K562 (cell line): ENCODE measurements around the gene PODXL. TPM values are rescaled to one million over a fixed set of nuclear protein-coding genes. Genes with fewer than 3 reads are reported as not detected.

Experiments
- ATAC-seq: fragments of 200-7000 bp; cut with Tn5 transposase; 3 replicates; pipeline ENCODE4 v1.9.1; 2020; ENCODE audit warnings: moderate library complexity
- BruUV-seq: library from RNA; stranded (reverse); fragments of 400-500 nt; replicated peaks from 2 replicates; lab custom pipeline; 2021; lab: Mats Ljungman, UMichigan
- CTCF ChIA-PET: fragments of 300-600 bp; formaldehyde crosslinking; extraction: SDS; loops from one replicate; lab custom pipeline; 2021; ENCODE audit warnings: low intra/inter-chr PET ratio; lab: Yijun Ruan, JAX
- POLR2A ChIA-PET: fragments of 300-600, 350-650 bp; sonication (Branson Sonifier 250); formaldehyde crosslinking; extraction: SDS; loops from one replicate; lab custom pipeline; 2021; ENCODE audit warnings: antibody characterized with exemption, inconsistent platforms; lab: Yijun Ruan, JAX
- DNase-seq, 4 experiments: peaks; one replicate each; pipeline versions ENCODE4 v3.0.0 to v3.0.0-alpha.2; 2011 to 2018; ENCODE audit warnings: low spot score in 3 of 4, mixed read lengths in 3 of 4; ENCODE audit errors: extremely low read depth in 1 of 4
- FAIRE-seq: peaks from 2 replicates; lab custom pipeline; 2011; peaks lifted over from hg19 to GRCh38; lab: Jason Lieb, UNC
- H2AFZ ChIP-seq: 2 replicates; pipeline ENCODE4 v1.6.0; 2011; ENCODE audit warnings: low read depth, low read length, control low read depth, inconsistent platforms
- H3K27ac ChIP-seq: fragments of 200-600 bp; 3 replicates; pipeline ENCODE4 v1.8.0; 2011; ENCODE audit warnings: low read depth, mild to moderate bottlenecking, control low read depth, inconsistent platforms, low read length, moderate library complexity, mixed read lengths; ENCODE audit errors: extremely low read depth
- H3K27me3 ChIP-seq, 2 experiments: fragments of 300-600 bp in 1 of 2; 2 replicates in 1 of 2; 3 replicates in 1 of 2; pipeline versions ENCODE4 v1.6.0 to v1.8.0; 2011; ENCODE audit warnings: inconsistent platforms in 2 of 2, low read length in 2 of 2, mild to moderate bottlenecking in 1 of 2, mixed read lengths in 1 of 2, moderate library complexity in 1 of 2; ENCODE audit not compliant: control insufficient read depth in 2 of 2, insufficient read depth in 2 of 2
- H3K36me3 ChIP-seq: fragments of 300-600 bp; 3 replicates; pipeline ENCODE4 v1.8.0; 2011; ENCODE audit warnings: mild to moderate bottlenecking, low read length, inconsistent platforms; ENCODE audit not compliant: control insufficient read depth, insufficient read depth
- H3K4me1 ChIP-seq, 2 experiments: fragments of 200-600 bp in 1 of 2; replicated peaks in 1 of 2; 2 replicates in 1 of 2; 3 replicates in 1 of 2; pipeline versions ENCODE4 v1.5.1 to v1.8.0; 2011; ENCODE audit warnings: inconsistent platforms in 2 of 2, low read length in 2 of 2, mild to moderate bottlenecking in 1 of 2, mixed read lengths in 1 of 2, moderate library complexity in 1 of 2; ENCODE audit not compliant: control insufficient read depth in 2 of 2, insufficient read depth in 2 of 2
- H3K4me2 ChIP-seq: 2 replicates; pipeline ENCODE4 v1.6.1; 2011; ENCODE audit warnings: low read length, control low read depth, inconsistent platforms, mixed read lengths; ENCODE audit not compliant: insufficient read depth
- H3K4me3 ChIP-seq: fragments of 200-600 bp; sonication (generic), shearing (Covaris generic); 2 replicates; pipeline ENCODE4 v1.5.1; 2016; ENCODE audit warnings: control low read depth, inconsistent platforms
- H3K79me2 ChIP-seq: fragments of 200-600 bp; 3 replicates; pipeline ENCODE4 v1.8.0; 2011; ENCODE audit warnings: low read length, inconsistent platforms; ENCODE audit not compliant: control insufficient read depth, insufficient read depth
- H3K9ac ChIP-seq, 2 experiments: 2 replicates each; pipeline versions ENCODE4 v1.6.0 to v1.6.1; 2011; ENCODE audit warnings: low read depth in 2 of 2, low read length in 2 of 2, control low read depth in 1 of 2, inconsistent platforms in 1 of 2, mild to moderate bottlenecking in 1 of 2, mixed read lengths in 1 of 2; ENCODE audit not compliant: insufficient read depth in 1 of 2
- H3K9me1 ChIP-seq: one replicate; pipeline ENCODE4 v1.6.0; 2011; ENCODE audit warnings: inconsistent platforms, mild to moderate bottlenecking, low read length, moderate library complexity; ENCODE audit not compliant: control insufficient read depth, insufficient read depth
- H3K9me3 ChIP-seq: replicated peaks from 2 replicates; pipeline ENCODE4 v1.5.1; 2011; ENCODE audit warnings: low read depth, low read length, inconsistent platforms; ENCODE audit not compliant: control insufficient read depth, insufficient read depth
- H4K20me1 ChIP-seq: replicated peaks from 2 replicates; pipeline ENCODE4 v1.6.1; 2011; ENCODE audit warnings: low read length, inconsistent platforms, mixed read lengths; ENCODE audit not compliant: control insufficient read depth, insufficient read depth
- C11orf30 ChIP-seq: fragments of 450-650 bp; IDR thresholded peaks from 2 replicates; pipeline ENCODE4 v1.6.1; 2016; ENCODE audit warnings: low read depth, mild to moderate bottlenecking
- DNMT1 ChIP-seq: fragments of 450-650 bp; IDR thresholded peaks from 2 replicates; pipeline ENCODE4 v1.6.1; 2016; ENCODE audit warnings: antibody characterized with exemption, mild to moderate bottlenecking
- EHMT2 ChIP-seq: fragments of 450-650 bp; IDR thresholded peaks from 2 replicates; pipeline ENCODE4 v1.6.1; 2018; ENCODE audit warnings: antibody characterized with exemption
- EP400 ChIP-seq: fragments of 450-650 bp; IDR thresholded peaks from 2 replicates; pipeline ENCODE4 v1.6.1; 2017; ENCODE audit warnings: antibody characterized with exemption, mild to moderate bottlenecking, moderate library complexity
- EWSR1 ChIP-seq: fragments of 450-650 bp; IDR thresholded peaks from 2 replicates; pipeline ENCODE4 v1.6.1; 2018; ENCODE audit warnings: borderline replicate concordance, mild to moderate bottlenecking, low read depth, moderate library complexity; ENCODE audit not compliant: partially characterized antibody
- FOXP4 ChIP-seq: sonication (generic); formaldehyde crosslinking; IDR thresholded peaks from 2 replicates; pipeline ENCODE4 v1.8.0; 2022; ENCODE audit warnings: mild to moderate bottlenecking, missing genetic modification reagents, borderline replicate concordance
- NRF1 ChIP-seq, 2 experiments: fragments of 450-650 bp; IDR thresholded peaks in 1 of 2; conservative IDR thresholded peaks in 1 of 2; 2 replicates each; pipeline ENCODE4 v1.6.1; 2014; ENCODE audit warnings: mild to moderate bottlenecking in 2 of 2
- PBX2 ChIP-seq, 2 experiments: IDR thresholded peaks in 1 of 2; conservative IDR thresholded peaks in 1 of 2; 2 replicates each; pipeline ENCODE4 v1.6.1; 2016; ENCODE audit warnings: low read depth in 2 of 2, mild to moderate bottlenecking in 1 of 2, missing compliant biosample characterization in 1 of 2, missing genetic modification characterization in 1 of 2, moderate library complexity in 1 of 2
- RHOXF2B ChIP-seq: fragments of 250-450 bp; sonication (Bioruptor Pico); conservative IDR thresholded peaks from 2 replicates; pipeline ENCODE4 v1.5.1; 2021
- TEAD1 ChIP-seq, 2 experiments: fragments of 450-650 bp in 1 of 2; sonication (generic) in 1 of 2; formaldehyde crosslinking; IDR thresholded peaks; 2 replicates each; pipeline versions ENCODE4 v1.4.0 to v1.8.0; 2020 to 2022; ENCODE audit warnings: mild to moderate bottlenecking in 2 of 2, missing genetic modification reagents in 1 of 2
- ZNF197 ChIP-seq: fragments of 200-800 bp; sonication (Bioruptor generic); IDR thresholded peaks from 2 replicates; pipeline ENCODE4 v1.6.1; 2016; ENCODE audit warnings: low read depth, missing genetic modification characterization, missing compliant biosample characterization
- ZNF253 ChIP-seq: fragments of 250-450 bp; sonication (Bioruptor Pico); conservative IDR thresholded peaks from 2 replicates; pipeline ENCODE4 v1.6.1; 2021; ENCODE audit warnings: mild to moderate bottlenecking
- ZNF384 ChIP-seq: IDR thresholded peaks from 2 replicates; pipeline ENCODE4 v1.6.1; 2012; ENCODE audit warnings: low read depth, low read length, improper control_type of control experiment
- WGBS: fragments of 100-300 bp; shearing (Covaris generic); methylation state at CpG from one replicate; pipeline ENCODE4 v1.1.6; 2016; ENCODE audit warnings: low coverage, mixed read lengths; ENCODE audit not compliant: insufficient coverage; ENCODE audit errors: missing lambda C conversion rate; 5-methylcytosine and 5-hydroxymethylcytosine counted together
- in situ Hi-C: fragments of 300-500 bp; cut with MboI; formaldehyde crosslinking; loops from 4 replicates; pipeline ENCODE4 v1.15.0; 2018; ENCODE audit warnings: inconsistent platforms, mixed read lengths
- intact Hi-C: fragments of 100-400 bp; cut with micrococcal nuclease; formaldehyde crosslinking; loops from 2 replicates; pipeline ENCODE4 v1.14.2; 2022
- polyA plus RNA-seq, 8 experiments: library from polyadenylated mRNA; depleted of rRNA in 4 of 8; stranded (reverse) in 5 of 8; unstranded in 3 of 8; fragments of >200 nt; fragmentation: Nextera tagmentation in 2 of 8; fragmentation: Illumina TruSeq in 1 of 8; extraction: Ambion mirVana in 2 of 8; extraction: Trizol in 1 of 8; gene quantifications; 2 replicates each; pipeline versions ENCODE4 v1.2.1 to v1.2.3, GENCODE V29; 2011 to 2014; ENCODE audit warnings: inconsistent platforms in 1 of 8, missing spikeins in 1 of 8
- total RNA-seq, 7 experiments: library from RNA; depleted of rRNA in 6 of 7; stranded (reverse); fragments of >200 nt in 6 of 7; fragmentation: Illumina TruSeq in 2 of 7; extraction: Trizol in 2 of 7; gene quantifications; 2 replicates each; pipeline versions ENCODE4 v1.2.1 to v1.2.3, GENCODE V29; 2011 to 2021; ENCODE audit warnings: low replicate concordance in 1 of 7
- TF ChIP-seq, protein P1 (sequence below): fragments of 250-450 bp; sonication (Bioruptor Pico); IDR thresholded peaks from 2 replicates; pipeline ENCODE4 v1.5.0; 2021
- TF ChIP-seq, protein P2 (sequence below): fragments of 450-650 bp; IDR thresholded peaks from 2 replicates; pipeline ENCODE4 v1.6.1; 2016; ENCODE audit warnings: missing biosample characterization, missing genetic modification characterization

PODXL gene
- total and polyA plus RNA-seq, 9 of the 15 experiments (the other 6 are each of a cell fraction or from before 2014, with no cell fraction given) = 0.01 to 0.73 (median 0.07) TPM

DNA sequence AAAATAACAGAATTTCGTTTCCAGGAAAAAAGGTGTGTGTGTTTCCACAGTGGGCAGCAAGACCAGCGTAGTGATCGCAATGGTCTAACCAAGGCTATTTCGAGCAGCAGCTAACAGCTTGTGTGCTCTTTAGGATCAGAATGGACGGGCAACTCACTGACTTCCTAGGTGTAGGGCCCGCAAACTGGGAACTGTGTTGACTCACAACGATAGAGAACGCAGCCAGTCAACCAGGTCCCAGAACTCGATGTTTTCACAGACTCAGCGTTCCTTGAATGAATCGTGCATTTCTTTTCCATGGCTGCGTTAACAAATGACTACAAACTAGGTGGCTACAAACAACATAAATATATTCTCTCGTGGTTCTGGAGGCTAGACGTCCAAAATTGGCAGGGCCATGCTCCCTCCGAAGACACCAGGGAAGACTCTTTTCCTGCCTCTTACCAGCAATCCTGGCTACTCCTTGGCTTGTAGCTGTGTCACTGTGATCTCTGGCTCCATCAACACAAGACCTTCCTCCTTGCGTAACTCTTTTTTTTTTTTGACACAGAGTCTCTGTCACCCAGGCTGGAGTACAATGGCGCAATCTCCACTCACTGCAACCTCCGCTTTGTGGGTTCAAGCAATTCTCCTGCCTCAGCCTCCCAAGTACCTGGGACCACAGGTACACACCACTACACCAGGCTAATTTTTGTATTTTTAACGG, 39.1 kb downstream of the PODXL start:
- H3K79me2 ChIP-seq = no peaks in the 10 kb centered on the region
- no TSS peak for BruUV-seq
- POLR2A ChIA-PET = no interaction called here
- TF ChIP-seq C11orf30 (0 out of 2 replicates have a peak, but pooled peaks have one; percentile 30), TEAD1 (CRISPR knock-in tag; IDR thresholded peaks at IDR 0.05) (no peak), EP400 (no peak), RHOXF2B (CRISPR knock-in tag) (no peak), ZNF253 (CRISPR knock-in tag) (no peak), EWSR1 (no peak), ZNF384 (no peak), NRF1 (conservative IDR thresholded peaks at IDR 0.05 in 1 of 2, IDR thresholded peaks at IDR 0.05 in 1 of 2) (no peak), DNMT1 (no peak), PBX2 (CRISPR knock-in tag; IDR thresholded peaks at IDR 0.05; ENCODE audit: low read depth) (no peak), PBX2 (tag; conservative IDR thresholded peaks at IDR 0.05; ENCODE audit: low read depth) (no peak), EHMT2 (no peak), ZNF197 (CRISPR knock-in tag) (no peak), FOXP4 (CRISPR knock-in tag) (no peak)
- TF ChIP-seq, protein P1, sequence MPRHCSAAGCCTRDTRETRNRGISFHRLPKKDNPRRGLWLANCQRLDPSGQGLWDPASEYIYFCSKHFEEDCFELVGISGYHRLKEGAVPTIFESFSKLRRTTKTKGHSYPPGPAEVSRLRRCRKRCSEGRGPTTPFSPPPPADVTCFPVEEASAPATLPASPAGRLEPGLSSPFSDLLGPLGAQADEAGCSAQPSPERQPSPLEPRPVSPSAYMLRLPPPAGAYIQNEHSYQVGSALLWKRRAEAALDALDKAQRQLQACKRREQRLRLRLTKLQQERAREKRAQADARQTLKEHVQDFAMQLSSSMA = no peak
- TF ChIP-seq, protein P2, sequence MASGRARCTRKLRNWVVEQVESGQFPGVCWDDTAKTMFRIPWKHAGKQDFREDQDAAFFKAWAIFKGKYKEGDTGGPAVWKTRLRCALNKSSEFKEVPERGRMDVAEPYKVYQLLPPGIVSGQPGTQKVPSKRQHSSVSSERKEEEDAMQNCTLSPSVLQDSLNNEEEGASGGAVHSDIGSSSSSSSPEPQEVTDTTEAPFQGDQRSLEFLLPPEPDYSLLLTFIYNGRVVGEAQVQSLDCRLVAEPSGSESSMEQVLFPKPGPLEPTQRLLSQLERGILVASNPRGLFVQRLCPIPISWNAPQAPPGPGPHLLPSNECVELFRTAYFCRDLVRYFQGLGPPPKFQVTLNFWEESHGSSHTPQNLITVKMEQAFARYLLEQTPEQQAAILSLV (tag) = 0 out of 2 replicates have a peak, but pooled peaks have one; percentile 17

More for the DNA sequence above, 39.1 kb downstream of the PODXL start:
- H3K4me1 ChIP-seq = peaks cover 0 to 2% of the 10 kb centered on the region in 2 experiments; a peak in 1 of 5 replicates
- ATAC-seq = no peak
- CTCF ChIA-PET = interaction anchor here (0.7 kb wide), 1 partner anchor 13 kb away, joined by 3 read pairs; no protein-coding TSS in a partner anchor
- H2AFZ ChIP-seq = no peak overlapping the region
- no peaks in the 10 kb centered on the region for H3K36me3 ChIP-seq
- H3K4me3 ChIP-seq = no peak overlapping the region
- H3K27me3 ChIP-seq = peaks cover 42 to 52% of the 10 kb centered on the region in 2 experiments
- H3K9me1 ChIP-seq = no peaks in the 10 kb centered on the region
- no peak overlapping the region for H3K9ac ChIP-seq
- 4% methylated on average over 19 of the region's 19 CpGs for WGBS
- H3K9me3 ChIP-seq = no peaks in the 10 kb centered on the region
- DNase-seq = no peak
- no peak for FAIRE-seq
- no peak overlapping the region for H3K27ac ChIP-seq
- intact Hi-C loops (loop anchor here (10.0 kb wide), 1 partner anchor 473 kb away; no protein-coding TSS in a partner anchor), in situ Hi-C loops (loop anchor here (10.0 kb wide), 1 partner anchor 633 kb away; no protein-coding TSS in a partner anchor)
- H4K20me1 ChIP-seq = peaks cover 7% of the 10 kb centered on the region; the same call in 1 of the 2 replicates
- H3K4me2 ChIP-seq = no peak overlapping the region
